T follicular helper cell (primary cell): ENCODE measurements around the gene TSPAN15.

Experiments
- DNase-seq: peaks from one replicate; pipeline ENCODE4 v3.0.0-alpha.2; 2020; ENCODE audit warnings: low read depth

Gene TSPAN15

GRCh38 chr10:69466158-69466490, 14.9 kb downstream of the TSPAN15 start:
- no peak for DNase-seq

DNA sequence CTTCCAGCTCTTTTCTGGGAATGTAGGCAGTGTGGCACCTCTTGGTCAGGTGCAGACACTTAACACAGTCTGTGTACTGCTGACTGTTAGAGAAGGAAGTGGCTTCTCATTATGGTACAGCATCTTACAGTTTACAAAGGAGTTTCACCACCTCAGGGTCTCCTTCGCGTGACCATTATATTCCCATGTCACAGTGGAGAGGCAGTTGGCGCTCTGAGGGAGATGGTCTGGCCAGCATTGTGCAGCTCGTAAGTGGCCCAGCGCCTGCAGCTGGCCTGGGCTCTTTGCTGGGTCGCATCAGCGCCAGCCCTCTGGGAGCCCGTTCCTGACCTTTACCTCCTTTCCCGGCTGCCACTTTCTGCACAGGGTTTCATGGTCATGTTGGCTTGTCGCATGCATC, 15.4 kb downstream of the TSPAN15 start:
- DNase-seq: no peak

DNA sequence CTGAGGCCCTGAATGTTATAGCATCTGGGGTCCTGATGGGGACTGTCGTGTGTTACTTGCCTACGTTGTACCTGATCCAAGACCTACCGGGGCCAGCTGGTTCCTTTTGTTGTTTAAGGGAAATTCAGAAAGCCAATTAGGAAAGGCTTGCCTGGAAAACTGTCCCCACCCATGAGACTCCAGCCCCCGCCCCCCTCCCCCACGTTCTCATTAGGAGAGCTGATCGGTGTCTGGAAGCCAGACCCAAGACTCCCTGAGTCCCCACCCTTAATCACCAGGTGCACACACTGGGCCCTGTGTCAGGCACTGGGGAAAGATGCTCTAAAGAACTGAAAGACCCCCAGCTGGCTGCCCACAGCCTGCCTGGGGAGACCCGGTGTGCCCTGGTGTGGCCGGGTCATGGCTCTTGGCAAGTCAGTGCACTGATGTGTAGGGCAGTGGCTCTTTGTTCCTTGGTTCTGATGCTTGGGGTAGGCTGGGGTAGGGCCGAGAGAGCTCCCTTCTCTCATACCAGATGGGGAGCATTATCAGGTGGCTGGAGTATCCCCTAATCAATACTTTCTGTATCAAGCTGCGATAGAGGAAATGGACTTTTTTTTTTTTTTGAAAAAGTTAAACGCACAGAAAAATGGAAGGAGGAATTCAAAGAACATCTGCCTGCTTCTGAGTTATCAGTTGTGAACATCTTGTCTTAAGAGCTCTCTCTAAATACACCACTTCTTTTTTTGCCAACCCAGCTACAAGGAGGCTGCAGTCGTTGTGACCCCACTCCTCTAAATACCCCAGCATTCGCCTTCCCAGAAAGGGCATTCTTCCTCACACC, 16.9 kb downstream of the TSPAN15 start:
- no peak for DNase-seq

DNA sequence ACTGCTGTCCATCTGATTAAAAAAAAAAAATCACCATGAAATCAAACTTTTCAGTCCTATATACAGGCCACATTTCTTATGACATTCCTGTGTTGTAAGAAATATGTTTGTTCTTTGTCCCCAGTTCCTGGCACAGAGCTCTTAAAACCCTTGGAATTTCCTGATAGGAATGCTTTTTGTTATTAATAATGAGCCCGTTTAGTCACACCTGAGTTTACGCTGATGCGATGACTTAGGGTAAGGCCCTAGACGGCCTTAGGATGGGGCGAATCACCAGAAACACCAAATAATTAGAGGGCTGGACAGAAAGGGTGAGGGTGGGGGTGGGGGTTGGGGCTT, 17.5 kb downstream of the TSPAN15 start:
- no peak for DNase-seq

GRCh38 chr10:69469976-69470375, 18.7 kb downstream of the TSPAN15 start:
- no peak for DNase-seq

DNA sequence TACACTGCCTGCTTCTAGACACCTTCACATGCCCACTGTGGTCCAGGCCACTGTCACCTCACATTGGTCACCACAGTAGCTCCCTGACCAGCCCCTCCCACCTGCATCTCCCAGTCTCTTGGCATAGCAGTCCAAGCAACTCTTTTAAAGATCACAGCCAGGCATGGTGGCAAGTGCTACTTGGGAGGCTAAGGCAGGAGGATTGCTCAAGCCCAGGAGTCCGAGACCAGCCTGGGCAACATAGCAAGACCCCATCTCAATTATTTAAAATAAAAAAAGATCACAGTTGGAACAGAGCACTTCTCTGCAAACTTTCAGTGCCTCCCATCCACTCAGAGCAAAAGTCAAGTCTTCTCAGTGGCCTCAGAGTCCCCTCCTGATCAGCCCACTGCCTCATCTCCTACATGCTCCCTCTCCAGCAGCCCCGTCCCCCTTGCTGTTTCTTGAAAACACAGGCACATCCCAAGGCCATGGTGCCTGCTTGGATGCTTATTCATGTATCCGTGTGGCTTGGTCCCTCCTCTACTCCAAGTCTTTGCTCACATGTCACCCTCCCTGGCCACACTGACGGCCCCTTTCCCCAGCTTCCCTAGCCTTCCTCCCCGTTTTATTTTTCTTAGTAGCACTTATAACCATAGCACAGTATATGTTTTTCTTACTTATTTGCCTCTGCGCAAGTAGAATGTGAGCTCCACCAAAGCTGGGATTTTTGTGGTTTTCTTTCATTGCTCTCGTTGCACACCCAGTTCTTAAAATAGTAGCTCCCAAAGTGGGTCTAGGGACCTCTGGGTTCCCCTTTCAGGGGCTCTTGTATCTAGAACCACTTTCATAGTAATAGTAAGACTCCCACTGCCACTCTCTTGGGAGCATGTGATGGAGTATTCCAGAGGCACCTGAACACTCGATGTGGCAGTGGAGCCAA, 19.5 kb downstream of the TSPAN15 start:
- no peak for DNase-seq

DNA sequence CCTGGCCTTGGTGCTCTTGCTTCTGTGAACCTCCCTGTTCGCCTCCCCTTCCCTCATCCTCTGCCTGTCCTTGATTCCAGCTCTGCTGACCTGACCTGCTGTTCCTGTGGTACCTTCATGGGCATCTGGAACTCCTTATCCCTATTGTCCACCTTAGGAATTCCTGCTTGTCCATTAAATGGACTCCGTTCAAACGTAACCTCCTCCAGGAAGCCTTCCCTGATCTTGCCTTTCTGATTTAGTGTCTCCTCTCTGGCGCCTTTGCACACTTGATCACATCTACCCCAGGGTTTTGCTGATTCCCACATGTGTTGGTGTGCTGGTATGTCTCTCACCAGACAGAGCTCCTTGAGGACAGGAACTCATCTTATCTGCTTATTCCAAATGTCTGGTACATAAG, 20.9 kb downstream of the TSPAN15 start:
- DNase-seq: no peak

- no peak for DNase-seq
These were observed 21.3 kb downstream of the TSPAN15 start for GRCh38 chr10:69472544-69472943.

GRCh38 chr10:69473304-69473990, 22.2 kb downstream of the TSPAN15 start:
- DNase-seq: no peak

DNA sequence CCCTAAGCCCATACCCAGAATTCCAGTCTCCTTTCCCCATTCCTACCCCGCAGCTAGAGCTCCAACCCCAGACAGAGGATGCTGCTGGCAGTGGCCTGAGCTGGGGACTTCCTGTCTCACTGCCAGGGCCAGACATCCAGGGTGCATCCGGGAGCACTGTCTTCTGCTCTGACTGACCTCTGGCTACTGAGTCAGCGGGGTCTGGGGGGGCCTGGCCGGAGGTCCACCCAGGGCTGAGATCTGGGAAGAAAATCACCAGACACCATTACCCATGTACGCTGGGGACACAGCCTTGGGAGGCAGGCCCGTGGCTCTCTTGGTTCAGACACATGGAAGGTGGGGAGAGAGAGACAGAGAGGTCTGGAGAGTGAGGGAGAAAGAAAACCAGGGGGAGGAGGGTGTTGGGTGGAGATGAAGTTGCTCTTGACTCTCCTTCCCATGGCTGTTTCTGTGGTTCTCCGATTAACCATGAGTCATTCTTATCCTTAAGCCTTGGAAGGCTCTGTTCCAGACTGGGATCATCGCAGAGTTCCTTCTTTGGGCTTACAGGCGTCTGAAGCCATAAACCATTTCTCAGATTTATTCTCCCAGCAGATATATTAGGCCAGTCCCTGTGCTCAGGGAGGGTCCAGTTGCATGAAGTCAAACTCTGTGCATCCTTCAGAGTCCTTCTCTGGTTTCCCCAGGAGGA, 23.6 kb downstream of the TSPAN15 start:
- no peak for DNase-seq

GRCh38 chr10:69475433-69475830, 24.2 kb downstream of the TSPAN15 start:
- no peak for DNase-seq

DNA sequence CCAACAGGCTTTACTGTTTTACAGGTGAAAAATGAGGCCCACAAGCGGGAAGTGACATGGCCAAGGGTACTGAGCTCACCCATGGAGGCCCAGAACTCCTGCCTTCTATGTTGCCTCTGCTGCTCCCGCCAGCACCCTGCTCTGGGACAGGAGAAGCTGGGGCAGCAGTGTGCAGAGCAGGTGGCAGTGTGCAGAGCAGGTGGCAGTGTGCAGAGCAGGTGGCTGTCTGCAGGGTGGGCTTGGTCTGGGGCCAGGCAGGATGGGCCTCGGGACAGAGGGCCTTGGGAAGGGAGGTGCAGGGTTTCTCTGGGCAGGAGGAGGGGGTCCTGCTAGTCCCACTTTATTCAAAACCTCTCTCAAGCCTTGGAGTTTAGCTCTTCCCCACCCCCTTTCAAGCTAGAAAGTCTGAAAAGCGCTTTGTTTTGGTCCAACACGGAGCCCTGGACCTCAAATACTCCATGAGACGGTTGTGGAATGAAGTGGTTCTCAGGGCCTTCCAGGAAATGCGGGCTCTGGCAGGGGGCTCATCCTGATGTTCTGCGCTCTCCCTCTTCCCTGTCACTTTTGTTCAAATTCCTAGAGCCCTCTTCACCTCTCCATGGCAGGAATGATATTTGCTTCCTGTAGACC, 26.8 kb downstream of the TSPAN15 start:
- DNase-seq: no peak

DNA sequence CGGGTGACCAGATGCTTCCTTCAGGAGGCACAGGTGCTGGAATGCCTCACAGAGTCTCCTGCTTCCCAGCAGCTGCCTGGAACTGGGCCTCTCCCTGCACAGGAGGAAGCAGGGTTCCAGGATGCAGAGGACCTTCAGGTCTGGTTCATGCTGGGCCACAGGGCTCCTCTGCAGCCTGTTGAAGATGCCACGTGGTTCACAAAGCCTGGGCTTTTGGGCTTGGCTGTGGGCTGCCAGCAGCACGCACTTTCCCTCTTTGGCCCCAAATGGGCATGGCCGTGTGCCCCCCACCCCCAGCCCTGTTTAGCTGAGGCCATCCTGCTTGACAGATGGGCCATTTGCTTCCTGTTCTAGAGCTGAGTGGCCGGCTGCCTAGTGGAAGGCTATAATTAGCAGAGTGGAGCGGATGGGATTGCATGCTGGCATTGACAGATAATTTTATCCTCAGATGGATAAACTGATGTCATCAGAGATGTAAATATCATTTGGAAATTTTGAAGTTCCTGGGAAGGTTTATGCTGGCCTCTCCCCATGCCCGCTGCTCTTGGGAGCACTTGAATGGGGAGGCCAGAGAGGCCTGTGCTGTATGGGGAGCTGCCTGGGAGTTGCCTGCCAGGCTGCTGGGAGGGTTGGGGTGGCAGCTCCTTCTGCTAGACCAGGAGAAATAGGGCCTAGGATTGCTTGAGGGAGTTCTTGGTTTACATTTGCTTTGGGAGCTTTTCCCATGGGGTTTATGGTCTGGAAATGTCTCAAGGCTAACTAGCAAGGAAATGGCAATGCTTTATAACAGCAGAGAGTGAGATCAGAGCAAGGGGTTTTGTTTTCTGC, 28.2 kb downstream of the TSPAN15 start:
- DNase-seq: no peak

GRCh38 chr10:69480068-69480412, 28.8 kb downstream of the TSPAN15 start:
- no peak for DNase-seq

DNA sequence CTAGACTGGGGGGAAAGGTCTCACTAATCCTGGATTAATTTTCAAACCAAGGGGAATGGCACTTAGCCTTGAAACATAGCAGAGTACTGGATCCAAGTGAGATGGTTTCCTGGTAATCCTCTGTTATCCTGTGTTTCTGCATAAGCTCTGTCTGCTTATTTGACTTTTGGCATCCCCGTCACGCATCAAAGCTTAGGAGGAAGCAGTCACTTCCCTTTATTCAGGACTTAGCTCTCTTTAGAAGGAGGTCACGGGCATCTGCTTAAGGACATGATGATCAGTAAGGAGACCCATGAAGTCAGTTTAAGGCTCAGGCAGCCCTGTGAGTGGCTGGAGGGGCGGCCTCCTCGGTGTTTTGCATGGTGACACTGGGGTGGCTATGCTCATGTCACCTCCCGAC, 30.0 kb downstream of the TSPAN15 start:
- no peak for DNase-seq

GRCh38 chr10:69481811-69482524, 30.7 kb downstream of the TSPAN15 start:
- DNase-seq: no peak

GRCh38 chr10:69483963-69484362, 32.7 kb downstream of the TSPAN15 start:
- no peak for DNase-seq

DNA sequence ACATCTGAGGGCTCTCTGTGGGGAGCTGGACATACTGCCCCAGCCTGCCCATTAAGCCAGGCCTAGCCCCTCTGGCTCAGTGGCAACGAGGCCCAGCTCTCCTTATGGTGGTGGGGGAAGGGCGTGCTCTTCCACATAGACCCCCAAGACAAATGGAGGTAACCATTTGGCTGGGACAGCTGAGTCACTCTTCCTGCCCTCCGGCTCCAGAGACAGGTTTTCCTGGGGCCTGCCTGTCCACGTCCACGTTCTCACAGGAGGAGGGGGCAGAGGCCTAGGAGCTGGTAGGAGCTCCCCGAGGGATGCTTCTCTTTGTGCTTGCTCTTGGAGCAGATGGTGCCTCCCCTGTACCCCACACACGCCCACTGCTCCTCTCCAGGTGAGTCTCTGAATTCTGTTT, 33.5 kb downstream of the TSPAN15 start:
- no peak for DNase-seq

DNA sequence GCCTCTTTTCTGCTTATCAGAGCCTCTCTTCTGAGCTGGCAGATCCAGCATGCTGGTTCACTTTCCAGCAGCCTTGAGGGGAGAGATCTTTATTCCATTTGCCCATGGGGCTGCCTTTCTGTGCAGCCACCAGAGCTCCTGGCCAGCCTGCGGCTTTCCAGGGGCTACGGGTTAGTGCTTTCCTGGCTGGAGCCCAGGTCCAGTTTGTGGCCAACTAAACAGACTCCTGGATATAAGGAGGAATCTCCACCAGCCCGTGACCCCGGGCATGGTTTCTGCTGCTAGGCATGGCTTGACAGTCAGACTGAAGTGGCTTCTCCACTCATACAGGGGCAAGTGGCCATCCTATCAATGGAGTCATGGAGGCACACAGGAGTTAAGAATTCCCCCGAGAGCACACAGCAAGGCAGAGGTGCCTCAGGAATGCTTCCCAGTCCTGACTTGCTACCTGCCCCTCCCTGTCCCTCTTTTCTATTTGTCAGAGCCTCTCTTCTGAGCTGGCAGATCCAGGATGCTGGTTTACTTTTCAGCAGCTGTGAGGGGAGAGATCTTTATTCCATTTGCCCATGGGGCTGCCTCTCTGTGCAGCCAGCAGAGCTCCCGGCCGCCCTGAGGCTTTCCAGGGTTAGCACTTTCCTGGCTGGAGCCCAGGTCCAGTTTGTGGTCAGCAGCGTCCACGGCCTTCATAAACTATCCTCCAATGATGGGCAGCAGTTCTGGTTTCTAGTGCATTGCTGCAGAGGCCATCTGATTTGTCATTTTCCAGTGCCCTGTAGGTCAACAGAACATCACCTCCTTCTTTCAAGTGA, 35.9 kb downstream of the TSPAN15 start:
- DNase-seq: no peak
